ENCODE measurements around the gene SMCHD1. TPM values are rescaled to one million over a fixed set of nuclear protein-coding genes. Genes with fewer than 3 reads are reported as not detected.
A peak's percentile ranks its signal among the peaks of the same experiment; 100 is the strongest.
"Not testable (repeated sequence)": the region's sequence is repeated elsewhere in the genome, so short reads cannot be mapped to it uniquely, and the experiment has no call there.

SMCHD1 gene
- total RNA-seq, 4 donors from 2014 or later = 56.4 to 153 (median 87.3) TPM

- ATAC-seq (ENCODE audit: low FRiP score) (no peak), DNase-seq (ENCODE audit: low spot score) (no peak)
- no peak for TF ChIP-seq CTCF (IDR thresholded peaks at IDR 0.05)
These were observed 189.6 kb downstream of the SMCHD1 start for GRCh38 chr18:2845172-2845571.

GRCh38 chr18:2846636-2847316 is 191.2 kb downstream of the SMCHD1 start, which contains the start of gene EMILIN2:
Gene EMILIN2 (plus strand): TSS chr18:2847006. CDS start chr18:2847189, 183 bp downstream.
- peak; percentile 55 for DNase-seq (ENCODE audit: low spot score)
- peak; percentile 45 for ATAC-seq (ENCODE audit: low FRiP score)
- TF ChIP-seq CTCF (IDR thresholded peaks at IDR 0.05) = no peak

GRCh38 chr18:2847317-2848246 is 192.1 kb downstream of the SMCHD1 start:
- DNase-seq (ENCODE audit: low spot score) (no peak), ATAC-seq (ENCODE audit: low FRiP score) (peak; percentile 80)
- TF ChIP-seq CTCF (IDR thresholded peaks at IDR 0.05) = no peak

- DNase-seq (ENCODE audit: low spot score) (no peak), ATAC-seq (ENCODE audit: low FRiP score) (no peak)
- no peak for TF ChIP-seq CTCF (IDR thresholded peaks at IDR 0.05)
These were observed 193.0 kb downstream of the SMCHD1 start for GRCh38 chr18:2848247-2849246.

- ATAC-seq (ENCODE audit: low FRiP score) (no peak), DNase-seq (ENCODE audit: low spot score) (no peak)
- TF ChIP-seq CTCF (IDR thresholded peaks at IDR 0.05) = no peak
These were observed 195.3 kb downstream of the SMCHD1 start for GRCh38 chr18:2850816-2851215.

- ATAC-seq (ENCODE audit: low FRiP score) = no peak
- no peak for TF ChIP-seq CTCF (IDR thresholded peaks at IDR 0.05)
These were observed 196.2 kb downstream of the SMCHD1 start for GRCh38 chr18:2851771-2852170.

GRCh38 chr18:2852460-2852859 is 196.9 kb downstream of the SMCHD1 start:
- not testable (repeated sequence) for DNase-seq (ENCODE audit: low spot score); ATAC-seq (ENCODE audit: low FRiP score)

More at GRCh38 chr18:2851771-2852170, 196.2 kb downstream of the SMCHD1 start:
- no peak for DNase-seq (ENCODE audit: low spot score)

Measured in omental fat pad (tissue), 4 donors.